GM04503 (cell line): ENCODE measurements around the gene MARCHF4.

Experiments used
- DNase-seq: peaks from one replicate; pipeline ENCODE4 v3.0.0-alpha.2; 2012; ENCODE audit warnings: low read depth

MARCHF4 gene

GRCh38 chr2:216350214-216350791 is 22.0 kb downstream of the MARCHF4 start:
- no peak for DNase-seq

DNA sequence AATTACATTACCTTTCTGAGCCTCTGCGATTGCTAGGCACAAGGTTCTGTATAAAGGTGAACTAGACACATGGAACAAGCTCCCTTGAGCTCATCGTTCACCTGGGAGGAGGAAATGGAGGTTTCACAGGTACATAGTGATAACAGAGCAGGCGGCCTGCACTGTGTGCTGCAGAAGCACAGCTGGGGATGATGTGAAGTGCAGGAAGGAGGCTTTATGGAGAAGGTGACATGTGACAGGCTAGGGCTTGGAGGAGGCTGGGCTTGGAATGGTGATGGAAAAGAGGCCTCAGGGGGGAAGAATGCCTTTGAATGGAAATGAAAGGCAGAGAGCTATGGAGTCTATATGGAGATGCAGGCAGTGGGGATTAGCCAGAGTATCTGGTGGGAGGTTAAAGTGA is 22.9 kb downstream of the MARCHF4 start:
- DNase-seq: no peak

DNA sequence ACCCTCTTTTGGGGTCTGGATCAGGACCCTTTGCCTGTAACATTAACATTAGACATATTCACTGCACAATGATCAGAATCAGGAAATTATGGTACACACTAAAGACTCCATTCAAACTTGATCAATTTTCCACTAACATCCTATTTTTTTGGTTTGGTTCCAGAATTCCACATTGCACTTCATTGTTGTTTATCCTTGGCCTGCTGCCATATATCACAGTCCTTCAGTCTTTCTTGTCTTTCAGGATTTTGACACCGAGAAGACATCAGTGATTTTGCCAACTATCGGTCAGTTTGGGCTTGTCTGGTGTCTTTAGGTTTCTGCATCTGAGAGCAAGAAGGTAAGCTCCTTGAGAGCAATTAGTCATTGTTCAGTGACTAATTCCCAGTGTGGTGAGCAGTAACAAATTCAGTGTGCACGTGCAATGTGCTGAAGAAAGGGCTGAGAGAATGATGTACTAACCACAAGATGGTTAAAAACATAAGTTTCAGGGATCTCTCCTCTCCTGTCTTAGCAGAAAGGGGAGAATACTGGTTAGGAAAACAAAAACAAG is 23.5 kb downstream of the MARCHF4 start:
- DNase-seq: no peak

DNA sequence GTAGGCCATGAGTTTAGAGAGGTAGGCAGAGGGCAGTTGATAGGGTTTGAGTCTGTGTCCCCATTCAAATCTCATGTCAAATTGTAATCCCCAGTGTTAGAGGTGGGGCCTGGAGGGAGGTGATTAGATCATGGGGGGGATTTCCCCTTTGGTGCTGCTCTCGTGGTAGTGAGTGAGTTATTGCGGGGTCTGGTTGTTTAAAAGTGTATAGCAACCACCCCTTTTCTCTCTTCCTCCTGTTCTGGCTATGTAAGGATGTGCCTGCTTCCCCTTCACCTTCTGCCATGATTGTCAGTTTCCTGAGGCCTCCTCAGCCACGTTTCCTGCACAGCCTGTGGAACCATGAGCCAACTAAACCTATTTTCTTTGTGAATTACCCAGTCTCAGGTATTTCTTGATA is 25.5 kb downstream of the MARCHF4 start:
- no peak for DNase-seq

DNA sequence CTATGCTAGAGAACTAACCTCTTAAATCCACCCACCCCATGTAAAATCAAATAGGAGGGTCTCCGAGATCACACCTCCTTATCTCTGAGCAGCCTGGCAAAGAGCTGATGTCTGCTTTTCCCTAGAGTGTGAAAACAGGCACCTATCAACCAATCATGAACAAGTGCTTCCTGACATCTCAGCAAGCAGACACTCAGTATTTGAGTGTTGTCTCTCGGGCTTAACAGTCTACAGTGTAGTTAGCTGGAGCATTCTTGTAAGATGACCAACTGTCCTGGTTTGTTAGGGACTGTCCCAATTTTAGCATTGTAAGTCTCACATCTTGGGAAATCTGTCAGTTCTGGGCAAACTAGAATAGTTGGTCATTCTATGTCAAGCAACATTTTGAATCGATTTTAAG is 26.4 kb downstream of the MARCHF4 start:
- DNase-seq: no peak

DNA sequence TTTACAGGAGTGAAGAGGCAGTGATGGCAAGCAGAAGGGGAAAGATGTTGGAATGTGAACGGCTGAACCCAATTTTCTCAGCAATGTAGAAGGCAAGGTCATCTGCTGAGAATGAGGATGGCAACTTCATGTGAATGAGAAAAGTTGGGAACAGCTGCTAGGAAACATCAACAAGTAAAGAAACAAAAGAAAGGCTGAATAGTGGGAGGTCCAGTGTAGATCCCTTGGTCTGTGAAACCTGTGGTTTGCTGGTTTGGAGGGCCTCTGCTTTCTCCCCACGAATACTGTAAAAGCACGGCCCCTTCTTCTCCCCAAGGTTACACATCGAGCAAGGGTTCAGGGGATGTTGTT is 27.4 kb downstream of the MARCHF4 start:
- DNase-seq: no peak

GRCh38 chr2:216344206-216344949 is 27.9 kb downstream of the MARCHF4 start:
- no peak for DNase-seq

DNA sequence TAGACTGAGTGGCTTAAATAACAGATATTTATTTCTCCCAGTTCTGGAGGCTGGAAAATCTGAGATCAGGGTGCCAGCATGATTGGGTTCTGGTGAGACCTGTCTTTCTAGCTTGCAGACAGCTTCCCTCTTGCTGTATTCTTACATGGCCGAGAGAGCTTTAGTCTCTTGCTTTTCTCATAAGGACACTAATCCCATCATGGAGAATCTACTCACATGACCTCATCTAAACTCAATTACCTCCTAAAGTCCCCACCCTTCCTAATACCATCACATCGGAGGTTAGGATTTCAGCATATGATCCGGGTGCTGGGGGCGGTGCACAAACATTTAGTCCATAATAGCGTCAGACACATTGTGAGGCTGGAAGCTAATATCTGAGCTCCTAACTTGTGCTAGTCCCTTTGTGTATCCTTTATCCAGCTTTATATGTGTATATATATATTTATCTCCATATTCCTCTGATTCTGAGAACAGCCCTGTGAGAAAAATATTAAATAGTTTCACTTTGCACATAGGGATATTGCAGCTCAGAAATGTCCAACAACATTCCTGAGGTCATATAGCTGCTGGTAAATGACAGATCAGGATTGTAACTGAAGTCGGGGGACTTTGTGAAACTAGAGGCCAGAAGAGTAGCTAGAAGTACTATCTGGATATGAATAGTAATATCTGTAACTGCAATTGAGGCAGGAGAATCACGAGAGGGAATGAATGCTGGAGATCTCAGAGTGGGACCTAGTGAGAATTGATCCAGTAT is 28.9 kb downstream of the MARCHF4 start:
- DNase-seq: no peak

DNA sequence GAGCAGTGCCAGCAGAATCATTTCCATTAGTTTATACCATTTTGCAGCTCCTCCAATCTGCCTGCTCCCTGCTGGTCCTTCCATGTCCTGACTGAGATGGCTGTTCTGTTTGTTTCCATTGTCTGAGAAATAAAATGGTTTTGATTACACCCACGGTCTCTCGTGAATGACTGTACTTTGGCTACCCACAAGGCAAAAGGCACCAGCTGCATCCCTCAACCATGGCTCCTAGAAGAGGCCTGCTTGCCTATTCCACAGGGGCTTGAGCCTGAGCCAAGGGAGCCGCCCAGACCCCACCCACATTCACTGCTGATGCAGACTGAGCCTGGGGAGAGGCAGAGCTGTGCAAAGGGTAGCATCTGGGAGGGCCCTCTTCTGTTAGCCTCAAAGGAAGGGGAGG is 31.2 kb downstream of the MARCHF4 start:
- no peak for DNase-seq

DNA sequence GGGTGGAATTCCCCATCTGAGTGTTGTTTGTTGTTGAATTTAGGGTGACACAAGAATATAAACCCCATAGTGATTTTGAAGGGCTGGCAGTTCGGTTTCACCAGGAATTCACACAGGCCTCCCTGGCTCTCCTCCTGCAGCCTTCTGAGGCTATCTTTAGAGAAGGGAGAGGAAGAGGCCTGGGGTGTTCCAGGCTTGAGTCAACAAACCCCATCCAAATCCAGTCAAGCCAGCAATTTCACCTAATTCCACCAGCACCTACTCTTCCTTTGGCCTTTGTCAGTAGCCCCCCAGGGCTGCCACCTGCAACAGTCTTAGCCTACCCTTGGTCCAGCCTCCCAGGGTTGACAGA is 32.0 kb downstream of the MARCHF4 start:
- DNase-seq: no peak

DNA sequence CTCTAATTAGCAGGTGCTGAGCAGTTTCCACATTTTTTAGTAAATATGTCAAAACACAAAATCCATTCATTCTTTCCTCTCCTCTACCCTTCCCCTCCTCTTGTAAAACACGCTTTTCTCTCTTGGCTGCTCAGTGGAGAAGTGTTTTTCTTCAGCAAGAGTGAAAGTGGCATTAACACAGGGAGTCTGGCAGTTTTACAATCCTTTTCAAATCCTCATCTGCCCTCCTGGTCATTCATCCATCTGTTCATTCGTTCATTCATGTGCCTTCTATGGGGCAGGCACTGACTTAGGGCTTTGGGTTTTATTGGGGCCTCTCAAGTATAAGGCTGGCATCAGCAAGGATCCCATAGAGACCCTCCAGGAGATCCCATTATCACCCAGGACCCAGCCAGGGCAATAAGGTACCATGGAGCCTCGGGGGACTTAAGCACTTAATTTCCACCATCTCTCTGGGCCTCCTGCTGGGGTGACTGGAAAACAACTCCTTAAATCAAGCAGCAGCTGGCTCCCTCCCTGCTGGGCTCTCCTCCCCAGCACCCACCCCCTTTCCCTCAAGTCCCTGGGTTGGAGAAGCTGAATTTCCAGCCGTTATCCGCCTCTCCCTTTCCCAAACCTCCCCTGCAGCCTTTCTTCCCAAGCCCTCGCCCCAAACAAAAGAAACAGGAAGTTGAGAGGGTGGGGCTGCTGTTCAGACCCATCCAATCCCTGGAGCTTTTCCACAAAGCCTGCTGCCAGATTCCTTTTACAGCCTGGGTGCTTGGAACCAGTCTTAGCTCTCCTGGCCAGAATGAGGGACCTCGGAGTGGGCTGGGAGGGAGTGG is 32.6 kb downstream of the MARCHF4 start:
- DNase-seq: no peak

DNA sequence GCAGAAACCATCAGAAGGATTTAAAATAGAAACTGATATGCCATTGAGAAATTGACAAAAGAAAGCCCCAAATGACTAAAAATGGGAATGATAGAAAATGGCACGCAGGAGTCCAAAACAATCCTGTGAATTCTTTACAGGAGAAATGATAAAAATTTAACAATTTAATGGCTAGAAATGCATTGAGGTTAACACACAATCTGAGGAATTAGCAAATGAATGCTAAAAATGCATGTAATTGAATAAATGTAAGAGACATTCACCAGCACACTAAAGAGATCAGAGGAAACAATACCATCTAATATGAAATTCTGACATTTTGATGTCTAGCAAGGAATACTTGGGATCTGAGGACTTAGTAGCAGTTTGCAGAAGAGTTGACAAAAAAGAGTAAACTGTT is 37.0 kb downstream of the MARCHF4 start:
- no peak for DNase-seq

DNA sequence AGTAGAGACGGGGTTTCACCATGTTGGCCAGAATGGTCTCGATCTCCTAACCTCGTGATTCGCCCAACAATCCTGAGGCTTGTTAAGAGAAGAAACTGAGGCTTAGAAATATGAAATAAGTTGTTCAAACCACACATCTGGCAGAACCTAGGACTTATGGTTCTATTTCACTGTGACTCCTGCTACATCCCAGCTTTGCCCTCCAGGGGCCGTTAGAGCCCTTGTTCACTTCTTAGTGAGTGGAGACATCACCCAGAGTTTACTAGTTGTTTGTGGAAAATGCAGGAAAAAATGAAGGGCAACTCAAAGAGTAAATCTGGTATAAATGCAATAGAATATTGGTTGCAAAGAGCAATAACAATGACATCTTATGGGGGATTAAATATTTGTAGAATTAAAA is 43.9 kb downstream of the MARCHF4 start:
- DNase-seq: no peak

- DNase-seq: no peak
Observed at GRCh38 chr2:216327447-216327935, 44.8 kb downstream of the MARCHF4 start.
